Right lobe of liver (tissue), 6 donors: ENCODE measurements around the gene CACNA2D4. TPM values are rescaled to one million over a fixed set of nuclear protein-coding genes. Genes with fewer than 3 reads are reported as not detected.

Experiments used
- ATAC-seq, 4 donors: fragments of 200-7000 bp; cut with Tn5 transposase; one replicate each; pipeline ENCODE4 v1.9.1; 2020; ENCODE audit warnings: mild to moderate bottlenecking in 4 of 4, moderate library complexity in 4 of 4
- DNase-seq, 3 donors: peaks; one replicate each; pipeline ENCODE4 v3.0.0-alpha.2; 2020
- H3K27ac ChIP-seq, 3 donors: fragments of 200-600 bp; one replicate each; pipeline ENCODE4 v1.8.0; 2022
- H3K27me3 ChIP-seq, 2 donors: fragments of 200-600 bp; one replicate each; pipeline ENCODE4 v1.8.0; 2022
- H3K36me3 ChIP-seq, 4 donors: fragments of 200-600 bp; sonication (generic) in 1 of 4; one replicate each; pipeline versions ENCODE4 v1.5.1 to v1.8.0; 2017 to 2022; ENCODE audit warnings: control low read depth in 1 of 4
- H3K4me1 ChIP-seq, 4 donors: fragments of 200-600 bp; sonication (generic) in 1 of 4; one replicate each; pipeline versions ENCODE4 v1.5.1 to v1.8.0; 2017 to 2022; ENCODE audit warnings: control low read depth in 1 of 4
- H3K4me3 ChIP-seq, 3 donors: fragments of 200-600 bp; one replicate each; pipeline ENCODE4 v1.8.0; 2022
- H3K9me3 ChIP-seq, 4 donors: fragments of 200-600 bp; sonication (generic) in 1 of 4; one replicate each; pipeline versions ENCODE4 v1.5.1 to v1.8.0; 2017 to 2022; ENCODE audit warnings: control low read depth in 1 of 4
- POLR2A ChIP-seq: fragments of 450-650 bp; IDR thresholded peaks from one replicate; pipeline ENCODE4 v1.6.1; 2017; ENCODE audit warnings: antibody characterized with exemption, mild to moderate bottlenecking
- WGBS: methylation state at CpG from one replicate; pipeline ENCODE4 v1.1.6; 2018; ENCODE audit warnings: low coverage, low lambda C conversion rate; ENCODE audit not compliant: insufficient coverage; ENCODE audit errors: missing lambda C conversion rate; 5-methylcytosine and 5-hydroxymethylcytosine counted together
- intact Hi-C, 2 donors: fragments of 100-400 bp; cut with DNase I; formaldehyde crosslinking; loops; one replicate each; pipeline versions ENCODE4 v1.11.2 to v1.14.1; 2022
- total RNA-seq, 6 experiments: library from RNA; depleted of rRNA in 2 of 6; stranded (reverse); fragments of >200 nt in 2 of 6; fragmentation: NEBNext Ultra II Directional in 3 of 6; extraction: Animal tissue kit (Norgen Biotek cat#: 25700) in 3 of 6; gene quantifications; one replicate each; pipeline versions ENCODE4 v1.1.0 to v1.2.4, GENCODE V29; 2016 to 2023
- TF ChIP-seq, protein P1 (sequence below), 4 donors: fragments of 200-600 bp in 3 of 4; fragments of 450-650 bp in 1 of 4; IDR thresholded peaks; one replicate each; pipeline versions ENCODE4 v1.5.1 to v1.8.0; 2016 to 2022; ENCODE audit warnings: antibody characterized with exemption in 4 of 4, mild to moderate bottlenecking in 2 of 4
- donor health status: DM: no; HTN: yes; CAD: no.
- donor health status: DM: no; HTN: no; CAD: no.
- donor health status: DM: no; HTN: no; CAD: no.
- donor health status: DM: no; HTN: yes; CAD: no.
- donor health status: DM: no; HTN: yes; CAD: no.

CACNA2D4 gene
- total RNA-seq, 6 experiments from 2014 or later, result 0.87 to 1.9 (median 0.96) TPM

DNA sequence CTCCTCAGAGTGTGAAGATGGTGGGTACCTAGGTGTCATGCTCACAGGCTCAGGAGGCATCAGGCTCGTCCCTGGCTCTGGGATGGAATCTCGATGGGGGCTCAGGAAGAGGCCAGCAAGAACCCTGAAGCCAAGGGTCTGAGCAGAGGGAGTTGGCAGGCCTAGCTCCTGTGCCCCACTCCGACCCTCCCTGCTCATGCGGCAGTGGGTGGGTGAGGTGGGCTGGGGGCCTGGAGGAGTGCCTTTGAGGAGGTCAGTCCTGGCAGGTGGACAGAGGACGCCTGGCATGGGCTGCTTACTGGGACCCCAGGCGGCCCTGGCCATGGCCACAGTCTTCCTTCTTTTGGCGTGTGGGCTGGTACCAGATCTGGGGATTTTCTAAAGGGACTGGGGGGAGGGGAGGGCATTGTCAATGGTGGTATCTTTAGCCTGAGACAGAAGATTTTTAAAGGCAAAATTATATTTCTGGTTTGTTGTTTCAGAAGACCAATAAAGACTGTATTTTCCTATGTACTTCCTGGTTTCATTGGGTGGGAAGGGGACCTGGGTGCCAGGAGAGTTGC lies 82.1 kb downstream of the CACNA2D4 start:
- Histone ChIP-seq H3K4me3 (no peak overlapping the region), H3K9me3 (no peaks in the 10 kb centered on the region), H3K36me3 (no peaks in the 10 kb centered on the region), H3K27ac (no peak overlapping the region), H3K4me1 (no peaks in the 10 kb centered on the region), H3K27me3 (no peaks in the 10 kb centered on the region)
- DNase-seq (peak in 1 of 3 donors; percentile 39), ATAC-seq (no peak)
- whole genome bisulfite sequencing, result no CpG with 5 or more reads among the region's 7 CpGs
- intact Hi-C loops, result no loop called here
- TF ChIP-seq, protein P1, sequence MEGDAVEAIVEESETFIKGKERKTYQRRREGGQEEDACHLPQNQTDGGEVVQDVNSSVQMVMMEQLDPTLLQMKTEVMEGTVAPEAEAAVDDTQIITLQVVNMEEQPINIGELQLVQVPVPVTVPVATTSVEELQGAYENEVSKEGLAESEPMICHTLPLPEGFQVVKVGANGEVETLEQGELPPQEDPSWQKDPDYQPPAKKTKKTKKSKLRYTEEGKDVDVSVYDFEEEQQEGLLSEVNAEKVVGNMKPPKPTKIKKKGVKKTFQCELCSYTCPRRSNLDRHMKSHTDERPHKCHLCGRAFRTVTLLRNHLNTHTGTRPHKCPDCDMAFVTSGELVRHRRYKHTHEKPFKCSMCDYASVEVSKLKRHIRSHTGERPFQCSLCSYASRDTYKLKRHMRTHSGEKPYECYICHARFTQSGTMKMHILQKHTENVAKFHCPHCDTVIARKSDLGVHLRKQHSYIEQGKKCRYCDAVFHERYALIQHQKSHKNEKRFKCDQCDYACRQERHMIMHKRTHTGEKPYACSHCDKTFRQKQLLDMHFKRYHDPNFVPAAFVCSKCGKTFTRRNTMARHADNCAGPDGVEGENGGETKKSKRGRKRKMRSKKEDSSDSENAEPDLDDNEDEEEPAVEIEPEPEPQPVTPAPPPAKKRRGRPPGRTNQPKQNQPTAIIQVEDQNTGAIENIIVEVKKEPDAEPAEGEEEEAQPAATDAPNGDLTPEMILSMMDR (IDR thresholded peaks at IDR 0.05), result no peak
- no peak for TF ChIP-seq POLR2A

DNA sequence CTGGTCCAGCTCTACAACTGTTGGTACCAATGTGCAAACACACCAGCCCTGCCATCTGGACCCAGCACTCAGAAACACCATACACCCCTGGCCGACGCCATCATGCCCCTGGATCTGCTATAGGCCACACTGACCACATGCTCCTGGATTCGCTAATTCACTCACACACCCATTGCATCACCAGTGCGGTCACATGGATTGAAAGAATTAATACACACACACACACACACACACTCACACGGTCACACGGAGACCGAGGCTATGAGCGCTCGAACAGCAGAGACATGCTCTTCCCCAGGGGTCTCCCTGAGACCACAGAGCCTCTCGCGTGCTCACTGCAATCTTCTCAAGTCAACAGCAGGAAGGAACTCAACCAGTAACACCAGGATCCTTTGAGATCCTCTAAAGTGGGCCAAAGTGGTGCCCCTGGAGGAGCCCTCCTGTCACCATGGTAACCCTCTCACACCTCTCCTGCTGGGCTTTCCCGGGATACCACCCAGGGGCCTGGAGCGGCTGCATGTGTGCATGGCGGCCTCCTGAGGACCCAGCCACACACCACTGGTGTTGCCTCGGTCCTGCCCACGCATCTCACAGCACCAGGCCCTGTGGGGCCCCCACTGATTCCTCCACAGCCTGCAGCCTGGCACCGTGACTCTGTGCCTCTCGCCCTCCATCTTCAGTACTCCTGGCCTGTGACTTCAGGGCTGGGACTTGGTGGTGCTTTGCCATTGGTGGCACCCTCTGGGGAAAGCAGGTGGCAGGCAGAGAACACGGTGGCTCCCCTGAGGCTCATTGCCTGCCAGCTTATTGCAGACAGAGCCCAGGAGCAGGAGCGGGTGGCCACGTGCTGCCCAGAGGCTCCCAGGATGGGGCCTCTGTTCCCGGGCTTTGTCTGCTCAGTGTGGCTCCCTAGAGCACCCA lies 83.0 kb downstream of the CACNA2D4 start:
- Histone ChIP-seq H3K36me3 (no peaks in the 10 kb centered on the region), H3K27me3 (no peaks in the 10 kb centered on the region), H3K27ac (no peak overlapping the region), H3K9me3 (no peaks in the 10 kb centered on the region), H3K4me1 (no peaks in the 10 kb centered on the region), H3K4me3 (no peak overlapping the region)
- TF ChIP-seq, protein P1 (IDR thresholded peaks at IDR 0.05), result no peak
- TF ChIP-seq POLR2A, result no peak
- intact Hi-C loops, result no loop called here
- DNase-seq (peak in 1 of 3 donors; percentile 41), ATAC-seq (no peak)
- 60% methylated on average over 1 of the region's 22 CpGs for WGBS

DNA sequence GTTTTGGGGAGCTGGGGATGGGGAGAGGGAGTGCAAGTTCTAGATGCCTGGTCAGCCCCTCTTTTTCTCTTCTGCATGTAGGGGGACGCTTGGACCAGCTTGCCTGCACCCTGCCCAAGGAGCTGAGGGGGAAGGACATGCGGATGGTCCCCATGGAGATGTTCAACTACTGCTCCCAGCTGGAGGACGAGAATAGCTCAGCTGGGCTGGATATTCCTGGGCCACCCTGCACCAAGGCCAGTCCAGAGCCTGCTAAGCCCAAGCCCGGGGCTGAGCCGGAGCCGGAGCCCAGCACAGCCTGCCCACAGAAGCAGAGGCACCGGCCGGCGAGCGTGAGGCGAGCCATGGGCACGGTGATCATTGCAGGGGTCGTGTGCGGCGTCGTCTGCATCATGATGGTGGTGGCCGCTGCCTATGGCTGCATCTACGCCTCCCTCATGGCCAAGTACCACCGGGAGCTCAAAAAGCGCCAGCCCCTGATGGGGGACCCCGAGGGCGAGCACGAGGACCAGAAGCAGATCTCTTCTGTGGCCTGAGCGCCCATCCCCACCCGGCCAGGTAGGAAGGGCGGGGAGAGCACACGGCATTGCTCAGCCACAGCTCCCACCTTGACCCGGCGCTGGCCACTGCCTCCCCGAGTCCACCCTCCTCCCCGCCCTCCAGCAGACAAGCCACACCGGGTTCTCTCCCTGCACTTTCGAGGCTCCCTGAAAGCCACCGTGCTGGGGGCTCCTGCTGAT lies 84.1 kb downstream of the CACNA2D4 start:
- Histone ChIP-seq H3K9me3 (no peaks in the 10 kb centered on the region), H3K27ac (no peak overlapping the region), H3K4me3 (no peak overlapping the region), H3K4me1 (no peaks in the 10 kb centered on the region), H3K36me3 (no peaks in the 10 kb centered on the region), H3K27me3 (no peaks in the 10 kb centered on the region)
- WGBS, result 30% methylated on average over 2 of the region's 34 CpGs
- intact Hi-C loops, result no loop called here
- no peak for TF ChIP-seq POLR2A
- TF ChIP-seq, protein P1 (IDR thresholded peaks at IDR 0.05), result no peak
- DNase-seq (peak in 1 of 3 donors; percentile 35), ATAC-seq (no peak)

DNA sequence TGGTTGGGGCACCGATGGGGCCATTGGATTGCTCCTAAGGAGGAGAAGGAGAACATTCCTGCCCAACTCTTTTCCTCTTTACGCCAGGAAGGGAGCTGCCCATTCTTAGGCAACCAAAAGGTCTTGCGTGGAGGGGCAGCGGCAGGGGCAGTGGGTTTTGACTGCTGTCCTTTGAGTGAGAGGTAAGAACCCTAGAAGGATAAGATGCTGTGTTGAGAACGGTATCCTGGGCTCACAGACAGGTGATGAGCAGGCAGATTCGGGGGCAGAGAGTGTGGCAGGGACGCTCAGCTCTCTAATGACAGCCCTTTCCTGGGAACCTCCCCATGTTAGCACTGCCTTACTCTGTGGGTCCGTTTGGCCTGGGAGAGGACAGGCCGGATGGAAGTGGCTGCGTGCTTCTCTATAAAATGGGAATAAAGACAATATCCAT lies 84.8 kb downstream of the CACNA2D4 start:
- Histone ChIP-seq H3K9me3 (no peaks in the 10 kb centered on the region), H3K36me3 (no peaks in the 10 kb centered on the region), H3K27me3 (no peaks in the 10 kb centered on the region), H3K4me1 (no peaks in the 10 kb centered on the region), H3K4me3 (no peak overlapping the region), H3K27ac (no peak overlapping the region)
- no peak for ATAC-seq
- TF ChIP-seq, protein P1 (IDR thresholded peaks at IDR 0.05), result no peak
- no peak for TF ChIP-seq POLR2A
- 47% methylated on average over 8 of the region's 10 CpGs for WGBS
- intact Hi-C loops, result no loop called here
- DNase-seq, result peak in 1 of 3 donors; percentile 29
